ENCODE results near the gene GRAP.
"Not testable (repeated sequence)": the region's sequence is repeated elsewhere in the genome, so short reads cannot be mapped to it uniquely, and the experiment has no call there.

GRAP gene

DNA sequence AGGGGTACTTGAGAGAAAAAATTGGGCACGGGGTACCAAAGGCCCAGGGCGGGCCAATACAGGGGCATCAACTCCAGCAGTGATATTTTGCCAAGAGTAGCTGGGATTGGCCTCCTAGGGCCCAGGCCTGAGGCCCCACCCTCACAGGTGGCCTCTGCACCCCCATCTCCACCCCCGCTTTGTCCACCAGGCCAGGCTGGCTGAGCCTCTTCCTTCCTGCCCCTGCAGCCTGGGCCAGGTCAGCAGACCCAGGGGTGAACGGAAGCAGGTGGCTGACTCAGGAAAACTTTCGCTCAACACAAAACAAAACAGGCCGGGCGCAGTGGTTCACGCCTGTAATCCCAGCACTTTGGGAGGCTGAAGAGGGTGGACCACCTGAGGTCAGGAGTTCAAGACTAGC lies 3.7 kb downstream of the GRAP start:
- not testable (repeated sequence) for DNase-seq (ENCODE audit: low read depth, low spot score); H3K27ac ChIP-seq

DNA sequence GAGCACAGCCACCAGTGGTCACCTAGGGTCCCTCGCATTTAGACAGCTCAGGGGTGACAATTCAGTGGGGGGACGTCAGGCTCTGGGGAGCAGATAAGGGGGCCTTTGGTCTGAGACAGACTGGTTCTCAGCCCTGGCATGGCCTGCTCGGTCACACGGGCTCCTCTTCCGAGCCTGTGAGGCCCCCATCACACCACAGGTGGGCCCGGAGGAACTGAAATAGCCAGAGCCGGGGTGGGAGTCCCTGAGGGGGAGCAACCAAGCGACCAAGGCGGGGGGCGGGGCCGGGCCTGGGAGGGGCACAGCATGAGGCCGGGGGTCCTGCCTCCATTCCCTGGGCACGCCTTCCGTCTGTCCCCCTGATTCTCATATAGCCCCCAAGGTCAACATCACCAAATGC lies 4.4 kb downstream of the GRAP start:
- H3K27ac ChIP-seq; DNase-seq (ENCODE audit: low read depth, low spot score): not testable (repeated sequence)

DNA sequence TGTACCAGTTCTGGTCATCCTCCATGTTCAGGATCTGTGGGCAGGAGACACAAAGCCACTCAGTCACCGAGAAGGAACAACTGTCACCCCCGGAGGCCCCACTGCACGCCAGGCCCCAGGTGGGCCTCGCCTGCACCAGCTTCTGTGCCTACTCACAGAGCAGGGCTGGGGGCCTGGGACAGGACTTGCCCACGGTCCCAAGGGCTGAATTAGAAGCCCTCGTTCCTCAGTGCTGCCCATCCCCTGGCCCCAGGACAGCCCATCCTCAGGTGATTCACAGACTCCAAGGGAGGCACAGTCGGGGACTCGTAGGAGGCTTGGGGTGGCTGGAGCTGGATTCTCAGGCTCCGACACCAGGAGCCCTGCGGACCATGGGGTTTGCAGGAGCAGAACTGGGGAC lies 4.9 kb downstream of the GRAP start:
- not testable (repeated sequence) for H3K27ac ChIP-seq; DNase-seq (ENCODE audit: low read depth, low spot score)

DNA sequence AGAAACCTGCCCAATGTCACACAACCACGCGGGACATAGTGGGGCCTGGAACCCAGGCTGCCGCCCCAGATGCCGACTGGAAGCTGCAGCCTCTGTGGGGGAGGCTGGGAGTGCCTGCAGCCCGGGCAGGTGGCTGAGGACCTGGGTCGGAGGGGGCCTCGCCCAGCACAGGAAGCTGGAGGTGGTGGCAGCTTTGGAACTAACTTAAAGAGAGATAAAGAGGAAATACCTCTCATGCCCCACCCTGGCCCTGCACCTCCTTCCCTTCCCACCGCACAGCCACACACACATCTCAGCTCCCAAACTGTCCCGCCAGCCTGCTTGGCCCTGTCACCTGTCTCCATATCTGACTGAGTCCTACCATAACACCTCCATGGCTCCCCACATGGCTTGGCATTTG lies 6.4 kb downstream of the GRAP start:
- not testable (repeated sequence) for H3K27ac ChIP-seq; DNase-seq (ENCODE audit: low read depth, low spot score)

DNA sequence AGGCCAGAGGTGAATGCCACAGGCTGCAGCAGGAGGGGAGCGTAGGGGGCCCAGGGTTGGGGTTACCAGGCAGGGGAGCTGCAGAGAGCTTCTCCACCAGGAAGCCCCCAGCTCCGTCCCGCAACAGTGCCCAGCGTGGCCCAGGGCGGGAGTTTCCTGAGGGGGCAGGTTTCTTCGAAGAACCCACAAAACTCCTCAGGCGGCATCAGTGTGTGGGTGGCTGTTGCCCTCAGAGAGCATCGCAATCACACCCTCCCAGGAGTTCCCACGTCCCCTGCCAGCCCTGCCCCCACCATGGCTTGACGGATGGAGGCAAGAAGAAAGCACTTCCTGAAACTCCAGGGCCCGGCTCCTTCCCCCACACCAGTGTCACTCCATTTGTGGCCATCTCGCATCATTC lies 8.0 kb downstream of the GRAP start:
- H3K27ac ChIP-seq; DNase-seq (ENCODE audit: low read depth, low spot score): not testable (repeated sequence)

DNA sequence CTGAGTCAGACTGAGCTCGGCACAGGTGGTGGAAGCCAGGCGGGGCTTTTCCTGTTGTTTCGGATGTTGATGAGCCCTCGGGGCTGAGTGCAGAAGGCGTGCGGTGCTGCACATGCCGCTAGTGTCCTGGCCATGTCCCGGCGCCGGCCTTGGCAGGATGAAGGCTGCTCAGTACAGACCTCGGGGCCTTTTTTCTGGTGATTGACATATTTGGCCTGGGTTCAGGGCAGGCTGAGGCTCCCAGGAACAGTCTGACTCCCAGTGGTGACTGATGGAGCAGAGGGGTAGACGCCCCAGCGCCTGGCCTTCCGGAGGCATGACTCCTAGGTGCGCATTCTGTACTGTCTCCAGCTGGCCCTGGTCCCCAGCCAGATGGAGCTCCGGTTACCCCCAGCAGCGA lies 8.8 kb downstream of the GRAP start:
- not testable (repeated sequence) for DNase-seq (ENCODE audit: low read depth, low spot score)

DNA sequence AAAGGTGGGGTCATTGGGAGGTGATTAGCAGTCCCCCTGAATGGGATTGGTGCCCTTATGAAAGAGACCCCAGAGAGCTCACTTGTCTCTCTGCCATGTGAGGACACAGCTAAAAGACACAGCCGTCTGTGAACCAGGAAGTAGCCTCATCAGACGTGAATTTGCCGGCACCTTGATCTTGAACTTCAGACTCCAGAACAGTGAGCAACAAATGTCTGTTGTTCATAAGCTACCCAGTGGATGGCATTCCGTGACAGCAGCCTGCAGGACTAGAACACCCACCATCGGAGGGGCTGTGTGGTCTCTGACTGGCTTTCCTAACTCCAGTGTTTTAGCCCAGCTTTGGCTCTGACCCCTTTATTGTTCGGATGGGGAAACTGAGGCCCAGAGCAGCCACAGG lies 9.2 kb downstream of the GRAP start:
- DNase-seq (ENCODE audit: low read depth, low spot score); H3K27ac ChIP-seq: not testable (repeated sequence)

More for the DNA sequence above, 8.8 kb downstream of the GRAP start:
- not testable (repeated sequence) for H3K27ac ChIP-seq

DNA sequence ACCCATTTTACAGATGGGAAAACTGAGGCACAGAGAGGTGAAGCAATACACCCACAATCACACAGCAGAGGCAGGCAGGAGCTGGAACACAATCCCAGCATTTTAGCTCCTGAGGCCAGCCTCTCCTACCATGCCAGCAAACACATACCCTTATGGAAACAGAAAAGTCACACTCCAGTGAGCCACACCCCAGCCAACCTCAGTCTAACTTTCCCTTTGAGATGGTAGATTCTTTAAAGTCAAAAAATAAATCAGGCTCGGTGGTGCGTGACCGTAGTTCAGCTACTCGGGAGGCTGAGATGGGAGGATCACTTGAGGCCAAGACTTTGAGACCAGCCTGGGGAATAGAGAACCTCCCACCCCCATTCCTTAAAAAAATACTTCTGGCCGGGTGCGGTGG lies 10.6 kb downstream of the GRAP start:
- DNase-seq (ENCODE audit: low read depth, low spot score); H3K27ac ChIP-seq: not testable (repeated sequence)

DNA sequence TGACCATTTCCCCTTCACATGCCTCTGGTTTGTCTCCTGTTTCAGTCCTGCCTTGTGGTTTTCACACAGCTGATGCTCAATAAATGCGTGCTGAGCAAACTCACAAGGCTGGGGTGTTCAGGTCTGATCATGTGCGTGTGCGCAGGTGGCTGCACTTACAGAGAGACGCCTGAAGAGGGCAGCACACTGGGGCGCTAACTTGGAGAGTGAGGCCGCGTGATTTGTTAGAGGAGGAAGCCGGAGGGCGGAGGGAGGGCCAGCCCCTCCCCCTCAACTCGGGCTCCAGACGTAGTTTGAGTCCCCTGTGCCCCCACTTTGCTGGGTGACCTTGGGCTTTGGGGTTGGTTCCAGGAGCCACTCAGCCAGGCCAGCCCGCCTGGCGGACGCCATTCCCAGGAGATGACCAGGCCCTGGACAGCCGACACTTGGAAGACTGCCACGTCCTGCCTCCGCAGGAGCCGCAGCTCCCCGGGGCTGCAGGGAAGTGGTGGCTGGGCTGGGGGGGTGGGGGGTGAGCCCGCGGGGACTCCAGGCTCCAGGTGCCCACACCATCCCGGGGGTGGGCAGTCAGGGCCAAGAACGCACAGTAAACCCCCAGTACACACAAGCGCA lies 14.3 kb downstream of the GRAP start:
- not testable (repeated sequence) for H3K27ac ChIP-seq; DNase-seq (ENCODE audit: low read depth, low spot score)

DNA sequence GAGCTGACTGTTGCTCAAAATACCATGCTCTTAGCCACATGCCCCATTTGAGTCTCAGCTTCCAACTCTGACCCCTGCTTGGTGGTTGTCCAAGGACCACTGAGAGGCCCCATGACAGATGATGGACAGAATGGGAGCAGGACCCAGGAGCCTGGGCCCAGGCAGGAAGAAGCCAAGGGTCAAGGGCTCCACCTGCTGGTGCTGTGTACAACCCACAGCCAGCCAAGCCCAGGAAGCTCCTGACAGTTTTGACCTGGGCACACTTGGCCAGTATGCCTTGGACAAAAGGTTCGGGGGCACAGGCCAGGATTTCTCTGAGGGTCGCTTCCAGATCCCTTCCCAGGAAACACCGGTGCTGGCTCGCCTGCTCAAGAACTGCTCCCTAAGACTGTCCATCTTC lies 15.0 kb downstream of the GRAP start:
- not testable (repeated sequence) for DNase-seq (ENCODE audit: low read depth, low spot score); H3K27ac ChIP-seq

DNA sequence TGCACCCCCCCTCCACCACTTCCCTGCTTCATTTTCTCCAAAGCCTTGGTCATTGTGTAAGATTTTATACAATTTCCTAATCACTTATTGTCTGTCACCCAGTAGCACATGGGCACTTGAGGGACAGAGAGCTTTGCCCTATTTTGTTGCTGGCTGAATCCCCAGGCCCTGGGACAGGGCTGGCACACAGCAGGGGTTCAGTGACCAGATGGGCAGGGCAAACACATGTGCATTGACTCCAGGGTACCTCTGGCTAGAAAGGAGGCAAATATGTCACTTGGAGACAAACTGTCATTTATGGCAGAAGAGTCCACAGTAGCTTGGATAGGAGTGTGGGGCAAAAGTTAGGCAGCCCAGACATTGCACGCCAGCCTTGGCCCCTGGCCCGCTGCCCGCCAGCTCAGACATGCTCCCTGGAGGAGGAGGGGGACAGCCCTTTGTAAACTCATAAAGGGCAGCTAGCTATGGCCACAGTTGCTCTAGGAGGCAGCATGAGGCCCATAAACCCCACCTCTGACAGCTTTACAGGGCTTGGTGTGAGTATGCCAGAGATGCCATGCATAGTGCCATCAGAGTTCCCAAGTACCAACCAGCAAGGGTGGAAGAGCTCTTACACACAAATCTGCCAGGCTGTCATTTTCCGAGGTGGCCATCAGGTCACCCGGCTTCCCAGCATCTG lies 15.8 kb downstream of the GRAP start:
- H3K27ac ChIP-seq; DNase-seq (ENCODE audit: low read depth, low spot score): not testable (repeated sequence)

DNA sequence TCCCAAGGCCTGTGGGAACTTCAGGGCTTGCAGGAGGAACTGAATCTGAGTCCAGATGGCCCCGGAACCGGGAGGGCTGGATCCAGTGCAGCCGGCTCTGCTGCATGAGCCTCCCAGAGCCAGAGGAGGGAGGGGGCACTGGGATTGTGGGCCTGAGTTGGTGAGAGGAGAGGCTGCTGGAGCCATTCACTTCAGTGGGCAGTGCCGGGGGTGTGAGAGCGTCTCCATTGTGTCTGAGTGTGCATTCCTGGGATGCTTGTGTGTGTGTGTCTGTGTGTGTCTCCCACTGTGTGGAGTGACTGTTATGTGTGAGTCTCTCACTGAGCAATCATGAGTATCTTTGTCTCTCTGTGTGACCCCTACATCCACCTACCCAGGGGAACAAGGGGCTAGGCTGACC lies 17.0 kb downstream of the GRAP start:
- not testable (repeated sequence) for H3K27ac ChIP-seq; DNase-seq (ENCODE audit: low read depth, low spot score)

DNA sequence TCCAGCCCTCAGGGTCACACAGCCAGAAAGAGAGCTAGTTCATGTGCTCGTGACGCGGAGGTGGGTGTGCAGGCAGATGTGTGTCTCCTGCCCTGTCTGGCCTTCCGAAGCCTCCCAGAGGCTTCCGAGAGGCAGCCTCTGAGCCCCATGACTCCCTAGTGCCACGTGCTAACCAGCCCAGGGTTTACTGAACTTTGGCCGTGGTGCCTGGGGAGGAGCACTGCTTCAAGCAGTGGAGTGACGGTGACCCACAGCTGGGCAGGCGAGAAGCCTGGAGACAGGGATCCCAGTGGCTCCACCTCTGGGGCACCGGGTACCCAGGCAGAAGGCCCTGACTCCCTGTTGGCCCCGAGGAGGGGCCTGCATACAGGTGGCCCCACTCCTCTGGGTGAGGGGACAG lies 18.1 kb downstream of the GRAP start:
- not testable (repeated sequence) for H3K27ac ChIP-seq; DNase-seq (ENCODE audit: low read depth, low spot score)

DNA sequence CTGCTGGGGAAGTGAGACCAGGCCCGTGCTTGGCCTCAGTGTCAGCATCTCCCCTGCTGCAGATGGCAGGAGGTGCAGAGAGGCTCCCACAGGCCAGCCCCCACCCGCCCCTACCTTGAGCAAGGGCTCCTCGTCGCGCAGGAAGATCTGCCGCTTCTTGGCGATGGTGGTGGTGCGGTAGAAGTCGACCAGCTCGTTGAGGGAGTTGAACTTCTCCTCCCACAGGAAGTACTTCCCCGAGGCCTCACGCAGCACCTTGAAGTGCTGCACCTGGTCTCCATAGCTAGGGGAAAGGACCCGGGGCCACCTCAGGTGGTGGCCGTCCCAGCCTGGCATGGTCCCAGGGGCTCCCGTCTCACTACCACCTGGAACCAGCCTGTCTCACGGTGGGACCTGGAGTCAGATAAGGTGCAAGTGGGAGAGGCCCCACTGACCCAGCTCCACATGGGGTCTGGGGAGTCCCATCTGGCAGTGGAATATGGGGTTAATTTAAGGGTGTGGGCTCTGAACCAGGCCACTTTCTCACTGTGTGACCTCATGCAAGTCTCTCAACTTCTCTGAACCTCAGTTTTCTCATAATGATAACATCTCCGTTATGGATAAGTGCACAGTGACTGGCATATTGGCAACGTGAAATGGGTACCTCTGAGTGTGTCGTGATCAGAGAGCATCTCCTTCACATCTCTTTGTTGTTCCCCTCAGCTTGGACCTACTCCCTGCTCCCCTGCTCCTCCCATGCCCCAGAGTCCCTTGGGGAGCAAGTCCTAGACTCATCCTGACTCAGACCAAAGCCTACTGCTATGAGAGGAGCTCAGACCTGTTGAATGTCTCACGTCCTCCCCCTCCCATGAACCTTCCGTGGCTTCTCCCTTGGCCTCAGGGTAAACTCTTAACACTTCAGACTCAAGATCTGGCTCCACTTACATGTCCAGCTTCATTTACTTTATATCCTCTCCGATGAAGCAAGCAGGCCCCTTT lies 22.4 kb downstream of the GRAP start:
- DNase-seq (ENCODE audit: low read depth, low spot score), result peak; percentile 74
- peak overlapping the region; percentile 52 for H3K27ac ChIP-seq

DNA sequence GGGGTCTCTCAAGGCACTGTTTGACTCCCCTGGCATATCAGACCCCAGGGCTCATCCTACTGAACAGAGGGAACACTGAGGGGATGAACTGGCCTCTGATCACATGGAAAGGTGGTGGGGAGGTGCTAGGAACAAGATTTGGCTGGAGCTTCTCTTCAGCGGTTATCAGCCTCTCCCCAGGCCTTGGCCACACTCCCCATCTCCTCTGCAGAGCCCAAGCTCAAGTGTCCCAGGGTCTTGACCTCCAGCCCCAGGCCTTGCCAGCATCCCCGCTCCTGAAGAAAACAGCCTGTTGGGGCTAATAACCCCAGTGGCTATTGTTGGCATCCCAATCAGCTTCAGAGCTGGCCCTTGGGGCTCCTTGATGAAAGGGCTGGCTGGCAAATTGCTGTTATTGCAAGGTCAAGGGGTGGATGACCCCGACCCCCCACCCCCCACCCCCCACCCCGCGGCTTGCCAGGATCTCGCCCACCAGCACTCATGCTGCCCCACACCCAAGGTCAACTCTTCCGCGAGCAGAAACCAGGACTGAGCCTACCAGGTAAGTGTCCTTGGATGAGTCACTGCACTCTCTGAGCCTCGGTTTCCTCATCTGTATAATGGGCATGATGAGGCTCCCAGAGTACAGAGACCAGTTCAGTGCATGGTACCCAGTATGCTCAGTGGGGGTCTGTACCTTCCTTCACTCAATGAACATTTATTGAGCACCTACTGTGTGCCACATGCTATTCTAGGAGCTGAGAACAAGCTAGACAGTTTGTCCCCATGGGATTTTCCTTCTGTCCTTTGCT lies 23.4 kb downstream of the GRAP start:
- DNase-seq (ENCODE audit: low read depth, low spot score), result no peak
- H3K27ac ChIP-seq, result no peak overlapping the region

DNA sequence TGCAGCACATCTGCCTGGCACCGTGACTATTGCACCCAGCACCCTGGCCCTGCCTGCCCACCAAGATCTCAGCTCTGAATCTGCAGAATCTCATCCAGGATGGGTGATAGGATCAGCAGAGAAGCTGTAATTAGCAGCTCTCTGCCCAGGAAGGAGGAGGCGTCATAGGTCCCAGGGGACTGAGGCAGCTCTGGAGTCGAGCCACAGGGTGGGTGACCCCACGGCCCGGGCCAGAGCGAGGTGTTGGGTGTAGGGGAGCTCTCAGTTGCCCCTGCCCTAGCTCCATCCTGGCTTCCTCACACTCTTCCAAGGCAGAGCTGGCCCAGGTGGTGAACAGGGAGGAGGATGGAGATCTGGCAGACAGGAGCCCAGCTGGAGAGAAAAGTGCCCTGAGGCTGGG lies 24.0 kb downstream of the GRAP start:
- no peak overlapping the region for H3K27ac ChIP-seq
- DNase-seq (ENCODE audit: low read depth, low spot score), result no peak

DNA sequence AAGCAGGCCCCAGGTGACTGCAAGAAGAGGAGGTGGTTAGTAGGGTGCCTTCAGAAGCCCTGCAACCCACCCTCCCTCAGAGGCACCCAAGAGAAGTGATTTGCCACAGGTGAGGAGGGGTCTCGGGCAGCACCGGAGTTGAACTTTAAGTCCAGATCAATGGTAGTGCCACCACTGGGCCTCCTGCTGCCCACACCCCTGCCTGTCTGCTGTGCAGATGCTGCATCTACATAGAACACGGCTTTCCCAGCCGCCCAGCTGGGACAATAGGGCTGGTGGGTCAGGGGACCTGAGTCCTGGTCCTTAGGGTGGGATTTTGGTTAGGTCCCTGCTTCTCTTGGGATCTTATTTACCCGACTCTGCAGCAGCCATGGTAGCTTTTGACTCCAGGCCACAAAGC lies 24.6 kb downstream of the GRAP start:
- H3K27ac ChIP-seq, result no peak overlapping the region
- DNase-seq (ENCODE audit: low read depth, low spot score), result no peak

DNA sequence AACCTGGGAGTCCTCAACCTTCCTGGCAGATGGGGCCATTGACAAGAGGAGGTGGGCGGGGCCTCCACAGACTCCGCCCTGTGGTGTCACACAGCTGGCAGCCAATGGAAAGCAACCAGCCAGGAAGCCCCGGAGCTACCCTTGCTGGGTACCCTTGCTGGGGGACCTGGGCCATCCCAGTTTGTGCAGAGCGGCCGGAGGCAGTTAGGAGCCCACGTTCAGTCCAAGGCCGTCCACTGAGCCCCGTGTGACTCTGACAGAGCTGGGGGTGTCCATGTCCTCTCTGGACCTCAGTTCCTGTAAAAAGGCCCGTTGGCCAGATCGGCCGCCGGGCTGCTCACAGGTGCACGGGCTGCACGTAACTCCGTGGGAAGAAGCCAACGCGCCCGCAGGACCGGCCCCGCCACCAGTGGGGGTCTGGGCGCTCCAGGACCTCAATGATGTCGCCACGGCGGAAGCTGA lies 25.1 kb downstream of the GRAP start:
- no peak for DNase-seq (ENCODE audit: low read depth, low spot score)
- H3K27ac ChIP-seq, result no peak overlapping the region

DNA sequence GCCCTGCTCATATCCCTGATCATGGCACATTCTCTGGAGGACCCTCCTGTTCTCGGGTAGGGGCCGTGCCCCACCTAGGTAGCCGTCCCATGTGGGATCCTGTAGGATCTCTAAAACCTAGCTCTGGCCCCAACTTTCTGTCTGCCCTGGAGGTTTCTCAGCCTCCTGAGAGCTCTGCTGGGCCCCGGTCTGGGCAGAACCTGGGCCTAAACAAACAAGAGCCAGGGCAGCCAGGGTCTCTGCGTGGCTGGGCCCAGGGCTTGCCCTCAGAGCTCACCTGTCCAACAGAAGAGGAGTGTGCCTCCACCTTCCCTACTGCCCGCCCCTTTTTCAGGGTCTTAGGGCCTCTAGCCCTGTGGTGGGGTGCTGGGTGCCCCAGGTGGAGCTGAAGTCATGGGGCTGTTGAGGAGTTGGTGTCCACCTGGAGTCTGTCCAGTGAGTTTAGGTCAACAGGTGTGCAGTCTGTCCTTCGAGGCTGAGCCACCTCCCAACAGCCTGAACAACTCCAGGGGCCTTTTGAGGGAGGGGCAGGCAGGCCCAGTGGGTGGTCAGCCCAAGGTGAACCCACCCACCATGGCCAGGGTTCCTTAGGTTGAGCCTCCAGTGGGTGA lies 25.6 kb downstream of the GRAP start:
- not testable (repeated sequence) for H3K27ac ChIP-seq; DNase-seq (ENCODE audit: low read depth, low spot score)

DNA sequence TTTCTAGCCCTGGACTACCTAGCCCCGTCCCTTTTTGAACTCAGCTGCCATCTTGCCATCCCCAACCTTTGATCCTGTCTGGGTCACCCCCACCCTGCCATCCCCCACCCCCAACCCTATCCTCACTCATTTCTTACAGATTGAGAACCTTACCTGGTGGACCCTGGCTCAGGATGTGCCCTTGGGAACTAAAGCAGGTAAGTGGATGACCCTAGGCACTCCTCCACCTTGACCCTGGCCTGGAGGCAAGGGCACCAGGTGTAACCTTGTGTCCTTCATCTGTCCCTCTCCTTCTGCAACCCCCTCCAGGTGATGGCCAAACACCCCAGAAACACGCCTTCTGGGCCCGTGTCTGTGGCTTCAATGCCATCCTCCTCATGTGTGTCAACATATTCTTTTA lies 26.7 kb downstream of the GRAP start:
- H3K27ac ChIP-seq, result no peak overlapping the region
- no peak for DNase-seq (ENCODE audit: low read depth, low spot score)
